ENCODE measurements around the gene GNAT2. TPM values are rescaled to one million over a fixed set of nuclear protein-coding genes. Genes with fewer than 3 reads are reported as not detected.
"Not testable (repeated sequence)": the region's sequence is repeated elsewhere in the genome, so short reads cannot be mapped to it uniquely, and the experiment has no call there.

The GNAT2 gene
- 0.57 TPM in 1 of 2 replicates, not detected in the other for total RNA-seq
- long read RNA-seq, partial matches to known transcripts = 0 of 4 reads
- long read RNA-seq, other reads (novel, unspliced or antisense) = 4 of 4 reads

- no peak for TF ChIP-seq CTCF (IDR thresholded peaks at IDR 0.05; ENCODE audit: unreplicated experiment)
- Mint-ChIP-seq H3K27me3 (peaks cover 6% of the 10 kb centered on the region), H3K9me3 (ENCODE audit: low read depth) (no peaks in the 10 kb centered on the region), H3K4me1 (ENCODE audit: low read depth) (peaks cover 36% of the 10 kb centered on the region), H3K36me3 (ENCODE audit: insufficient read depth) (no peaks in the 10 kb centered on the region), H3K27ac (peak within 1 kb of the TSS; percentile 94), H3K4me3 (ENCODE audit: low read depth) (peak within 1 kb of the TSS; percentile 95)
- DNase-seq (ENCODE audit: low spot score, unreplicated experiment) = peak; percentile 44
These were observed at the start of gene GNAT2, which contains the start of gene AMPD2 for GRCh38 chr1:109619576-109620400. TSS of gene GNAT2 (minus strand) at chr1:109619616. CDS start at chr1:109612870, 6,746 bp downstream. TSS of gene AMPD2 (plus strand) at chr1:109619837. CDS start at chr1:109621176, 1,339 bp downstream.

GRCh38 chr1:109668123-109668775, 48.8 kb upstream of the GNAT2 start:
- Mint-ChIP-seq H3K36me3 (ENCODE audit: insufficient read depth) (peaks cover 12% of the 10 kb centered on the region), H3K27ac (peak overlapping the region; percentile 80), H3K9me3 (ENCODE audit: low read depth) (no peaks in the 10 kb centered on the region), H3K4me3 (ENCODE audit: low read depth) (peak overlapping the region; percentile 79), H3K4me1 (ENCODE audit: low read depth) (peaks cover 7% of the 10 kb centered on the region), H3K27me3 (no peaks in the 10 kb centered on the region)
- TF ChIP-seq CTCF (IDR thresholded peaks at IDR 0.05; ENCODE audit: unreplicated experiment) = no peak
- DNase-seq (ENCODE audit: low spot score, unreplicated experiment) = no peak

- no peak for TF ChIP-seq CTCF (IDR thresholded peaks at IDR 0.05; ENCODE audit: unreplicated experiment)
These were observed 48.2 kb upstream of the GNAT2 start, which contains the start of gene GSTM2 for GRCh38 chr1:109667452-109668122. TSS of gene GSTM2 (plus strand) at chr1:109668057. CDS start at chr1:109668116, 59 bp downstream.

GRCh38 chr1:109664671-109665070, 45.3 kb upstream of the GNAT2 start:
- Mint-ChIP-seq H3K9me3 (ENCODE audit: low read depth) (no peaks in the 10 kb centered on the region), H3K27ac (no peak overlapping the region), H3K27me3 (no peaks in the 10 kb centered on the region), H3K36me3 (ENCODE audit: insufficient read depth) (peaks cover 11% of the 10 kb centered on the region), H3K4me3 (ENCODE audit: low read depth) (no peak overlapping the region), H3K4me1 (ENCODE audit: low read depth) (peaks cover 7% of the 10 kb centered on the region)
- TF ChIP-seq CTCF (IDR thresholded peaks at IDR 0.05; ENCODE audit: unreplicated experiment) = no peak
- no peak for DNase-seq (ENCODE audit: low spot score, unreplicated experiment)

More at GRCh38 chr1:109667452-109668122, 48.2 kb upstream of the GNAT2 start, which contains the start of gene GSTM2:
- peak within 1 kb of the TSS; percentile 80 for H3K27ac Mint-ChIP-seq
- peaks cover 12% of the 10 kb centered on the region for H3K36me3 Mint-ChIP-seq (ENCODE audit: insufficient read depth)
- peak; percentile 80 for DNase-seq (ENCODE audit: low spot score, unreplicated experiment)
- H3K4me1 Mint-ChIP-seq (ENCODE audit: low read depth) = peaks cover 7% of the 10 kb centered on the region
- H3K4me3 Mint-ChIP-seq (ENCODE audit: low read depth) = peak within 1 kb of the TSS; percentile 79
- H3K27me3 Mint-ChIP-seq = no peaks in the 10 kb centered on the region
- no peaks in the 10 kb centered on the region for H3K9me3 Mint-ChIP-seq (ENCODE audit: low read depth)

GRCh38 chr1:109661391-109661790, 42.0 kb upstream of the GNAT2 start:
- H3K4me1 Mint-ChIP-seq (ENCODE audit: low read depth) = peaks cover 3% of the 10 kb centered on the region
- H3K9me3 Mint-ChIP-seq (ENCODE audit: low read depth) = no peaks in the 10 kb centered on the region
- no peak for TF ChIP-seq CTCF (IDR thresholded peaks at IDR 0.05; ENCODE audit: unreplicated experiment)
- no peak overlapping the region for H3K4me3 Mint-ChIP-seq (ENCODE audit: low read depth)
- no peaks in the 10 kb centered on the region for H3K27me3 Mint-ChIP-seq
- no peak for DNase-seq (ENCODE audit: low spot score, unreplicated experiment)
- H3K36me3 Mint-ChIP-seq (ENCODE audit: insufficient read depth) = peaks cover 12% of the 10 kb centered on the region
- H3K27ac Mint-ChIP-seq = no peak overlapping the region

- H3K36me3 Mint-ChIP-seq (ENCODE audit: insufficient read depth) = peaks cover 12% of the 10 kb centered on the region
- not testable (repeated sequence) for H3K4me1 Mint-ChIP-seq (ENCODE audit: low read depth); H3K27ac Mint-ChIP-seq; DNase-seq (ENCODE audit: low spot score, unreplicated experiment); H3K9me3 Mint-ChIP-seq (ENCODE audit: low read depth); H3K4me3 Mint-ChIP-seq (ENCODE audit: low read depth); H3K27me3 Mint-ChIP-seq
These were observed 41.2 kb upstream of the GNAT2 start for GRCh38 chr1:109660691-109661026.
